GM12801 (cell line): ENCODE data around the gene CARHSP1.

ENCODE experiments used
- CTCF ChIP-seq: IDR thresholded peaks from one replicate; pipeline ENCODE4 v1.5.1; 2011; ENCODE audit warnings: control low read depth; ENCODE audit not compliant: insufficient read length; ENCODE audit errors: extremely low read depth

CARHSP1 gene

DNA sequence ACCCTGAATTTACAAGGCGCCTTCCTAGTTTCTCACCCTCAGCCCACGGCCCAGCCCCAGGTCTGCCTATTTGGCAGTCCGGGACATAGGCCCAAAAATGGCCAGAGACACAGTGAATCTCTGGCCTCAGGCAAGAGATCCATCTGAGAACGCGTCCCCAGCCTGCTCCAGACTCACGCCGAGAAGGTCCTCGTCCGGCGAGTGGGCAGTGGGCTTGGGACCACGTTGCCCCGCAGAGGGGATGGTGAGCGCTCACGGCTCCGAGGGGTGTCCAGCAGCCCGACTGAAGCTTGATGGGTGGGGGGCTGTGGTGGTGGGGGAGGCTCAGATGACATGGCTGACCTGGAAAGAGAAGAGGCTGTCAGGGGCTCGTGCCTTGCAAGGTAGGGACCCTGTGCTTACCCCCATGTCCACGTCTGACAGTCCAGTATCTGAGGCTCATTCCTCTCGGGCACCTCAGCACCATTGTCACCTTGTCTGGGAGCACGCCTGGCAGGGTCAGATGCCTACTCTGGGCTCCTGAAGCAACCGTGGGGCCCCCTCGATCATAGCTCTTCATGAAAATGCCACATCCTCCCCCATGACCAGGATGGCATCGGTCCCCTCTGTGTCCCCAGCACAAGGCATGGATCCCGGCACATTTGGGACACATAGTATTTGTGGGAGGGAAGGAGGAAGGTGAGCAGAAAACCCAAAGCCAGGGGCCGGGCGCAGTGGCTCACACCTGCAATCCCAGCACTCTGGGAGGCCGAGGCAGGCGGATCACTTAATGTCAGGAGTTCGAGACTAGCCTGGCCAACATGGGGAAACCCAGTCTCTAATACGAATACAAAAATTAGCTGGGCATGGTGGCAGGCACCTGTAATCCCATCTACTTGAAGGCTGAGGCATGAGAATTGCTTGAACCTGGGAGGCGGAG, 9.6 kb downstream of the CARHSP1 start:
- TF ChIP-seq CTCF = no peak

DNA sequence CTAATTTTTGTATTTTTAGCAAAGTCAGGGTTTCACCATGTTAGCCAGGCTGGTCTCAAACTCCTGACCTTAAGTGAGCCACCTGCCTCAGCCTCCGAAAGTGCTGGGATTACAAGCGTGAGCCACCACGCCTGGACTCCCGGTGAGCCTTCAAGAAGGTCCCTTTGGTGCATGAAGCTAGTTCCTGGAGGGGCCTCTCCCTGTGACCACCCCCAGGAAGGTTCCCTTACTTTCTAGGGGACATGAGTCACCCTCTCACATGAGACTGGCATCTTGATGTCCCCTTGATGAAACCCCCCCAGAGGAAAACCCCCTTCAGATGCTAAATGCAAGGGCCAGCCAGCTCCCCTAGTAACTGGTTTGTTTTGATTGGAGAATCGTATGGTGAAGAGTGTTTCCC, 12.8 kb downstream of the CARHSP1 start:
- TF ChIP-seq CTCF = no peak

- no peak for TF ChIP-seq CTCF
These were observed 13.6 kb downstream of the CARHSP1 start for GRCh38 chr16:8855051-8855786.

- no peak for TF ChIP-seq CTCF
These were observed 14.4 kb downstream of the CARHSP1 start for GRCh38 chr16:8854298-8854948.

DNA sequence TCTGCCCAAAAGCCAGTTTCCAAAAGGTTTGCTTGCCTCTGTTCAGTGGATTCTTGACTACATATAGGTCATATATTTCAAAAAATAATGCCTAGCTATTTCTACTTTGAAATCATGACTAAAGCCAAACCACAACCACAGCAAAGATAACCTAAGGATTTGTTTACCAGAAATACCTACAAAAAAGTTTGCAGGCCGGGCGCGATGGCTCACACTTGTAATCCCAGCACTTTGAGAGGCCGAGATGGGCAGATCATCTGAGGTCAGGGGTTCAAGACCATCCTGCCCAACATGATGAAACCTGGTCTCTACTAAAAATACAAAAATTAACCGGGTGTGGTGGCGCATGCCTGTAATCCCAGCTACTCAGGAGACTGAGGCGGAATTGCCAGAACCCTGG, 15.2 kb downstream of the CARHSP1 start:
- TF ChIP-seq CTCF = no peak

GRCh38 chr16:8853150-8853549, 15.7 kb downstream of the CARHSP1 start:
- TF ChIP-seq CTCF = no peak

DNA sequence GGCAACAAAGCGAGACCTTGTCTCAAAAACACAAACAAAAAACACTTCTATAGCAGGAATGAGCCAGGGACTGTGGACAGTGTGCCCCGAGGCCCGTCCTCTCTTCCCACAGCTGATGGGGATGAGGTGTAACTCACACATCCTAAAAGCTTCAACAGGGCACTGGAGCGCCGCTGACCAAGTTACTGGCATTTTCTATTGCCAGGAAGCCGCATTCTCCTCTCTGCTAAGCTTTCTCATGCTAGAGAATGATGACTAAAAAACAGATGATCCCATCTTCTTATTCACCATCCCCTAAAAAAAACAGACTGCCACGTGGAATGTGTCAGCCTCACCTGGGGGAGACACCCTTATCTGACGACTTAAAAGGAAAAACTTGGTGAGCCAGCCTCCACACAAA, 16.3 kb downstream of the CARHSP1 start:
- no peak for TF ChIP-seq CTCF
